Transverse colon (tissue), 3 donors: Measurements from ENCODE around the gene CDH26.

Experiments used
- EP300 ChIP-seq: sonication (generic); formaldehyde crosslinking; IDR thresholded peaks from one replicate; pipeline ENCODE4 v1.6.1; 2017; ENCODE audit warnings: antibody characterized with exemption, low read depth
- POLR2A ChIP-seq: fragments of 450-650 bp; IDR thresholded peaks from one replicate; pipeline ENCODE4 v1.6.1; 2016; ENCODE audit warnings: antibody characterized with exemption, mild to moderate bottlenecking, moderate library complexity
- TF ChIP-seq, protein P1 (sequence below), 5 experiments: fragments of 200-600 bp in 3 of 5; fragments of 450-650 bp in 2 of 5; sonication (generic) in 3 of 5; IDR thresholded peaks; 1 replicate in 2 of 5; 2 replicates in 3 of 5; pipeline ENCODE4 v1.5.1; 2016 to 2017; ENCODE audit warnings: antibody characterized with exemption in 5 of 5, inconsistent platforms in 3 of 5, mild to moderate bottlenecking in 2 of 5, moderate library complexity in 1 of 5

DNA sequence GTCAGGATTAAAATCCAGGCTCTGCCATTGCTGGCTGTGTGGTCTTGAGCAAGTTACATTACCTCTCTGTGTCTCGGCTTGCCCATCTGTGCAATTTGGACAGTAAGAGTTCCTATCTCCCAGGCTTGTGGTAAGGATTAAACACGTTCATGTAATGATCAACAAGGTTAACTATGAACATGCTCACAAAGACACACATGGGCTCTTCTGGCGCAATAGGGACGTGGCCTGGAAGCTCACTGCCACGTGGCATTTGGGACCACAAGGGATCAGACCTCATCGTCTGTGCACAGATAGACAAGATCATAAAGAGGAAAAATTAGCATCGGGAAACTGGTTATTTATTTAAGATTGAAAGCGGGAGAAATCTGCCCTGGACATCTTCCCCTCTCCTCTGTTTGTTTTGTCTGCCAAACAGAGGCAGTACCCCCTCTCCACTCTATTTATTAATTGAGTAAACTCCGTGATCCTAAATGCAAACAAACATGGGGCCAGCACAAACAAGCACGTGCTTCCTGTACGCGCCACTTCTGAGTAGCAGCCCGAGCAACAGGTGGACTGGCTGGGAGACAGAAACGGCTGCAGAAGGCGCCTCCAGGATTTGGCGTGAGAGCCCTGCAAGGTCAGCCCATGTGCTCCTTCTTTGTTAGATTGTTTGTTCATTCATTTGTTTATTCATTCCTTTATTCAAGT is 95.0 kb downstream of the CDH26 start:
- TF ChIP-seq EP300 (no peak), POLR2A (no peak)
- TF ChIP-seq, protein P1, sequence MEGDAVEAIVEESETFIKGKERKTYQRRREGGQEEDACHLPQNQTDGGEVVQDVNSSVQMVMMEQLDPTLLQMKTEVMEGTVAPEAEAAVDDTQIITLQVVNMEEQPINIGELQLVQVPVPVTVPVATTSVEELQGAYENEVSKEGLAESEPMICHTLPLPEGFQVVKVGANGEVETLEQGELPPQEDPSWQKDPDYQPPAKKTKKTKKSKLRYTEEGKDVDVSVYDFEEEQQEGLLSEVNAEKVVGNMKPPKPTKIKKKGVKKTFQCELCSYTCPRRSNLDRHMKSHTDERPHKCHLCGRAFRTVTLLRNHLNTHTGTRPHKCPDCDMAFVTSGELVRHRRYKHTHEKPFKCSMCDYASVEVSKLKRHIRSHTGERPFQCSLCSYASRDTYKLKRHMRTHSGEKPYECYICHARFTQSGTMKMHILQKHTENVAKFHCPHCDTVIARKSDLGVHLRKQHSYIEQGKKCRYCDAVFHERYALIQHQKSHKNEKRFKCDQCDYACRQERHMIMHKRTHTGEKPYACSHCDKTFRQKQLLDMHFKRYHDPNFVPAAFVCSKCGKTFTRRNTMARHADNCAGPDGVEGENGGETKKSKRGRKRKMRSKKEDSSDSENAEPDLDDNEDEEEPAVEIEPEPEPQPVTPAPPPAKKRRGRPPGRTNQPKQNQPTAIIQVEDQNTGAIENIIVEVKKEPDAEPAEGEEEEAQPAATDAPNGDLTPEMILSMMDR (IDR thresholded peaks at IDR 0.05): no peak
